HG02642 (cell line): ENCODE results near the gene STN1.

Experiments
- ATAC-seq: cut with Tn5 transposase; IDR thresholded peaks from one replicate; pipeline ENCODE4 v1.9.1; 2021; ENCODE audit warnings: mild to moderate bottlenecking; ENCODE audit not compliant: unreplicated experiment, poor library complexity

STN1 gene

GRCh38 chr10:103918053-103918846 is at the start of gene STN1:
Gene STN1, minus strand, starts transcription at chr10:103918184. Its CDS starts 590 bp downstream, at chr10:103917594.
- ATAC-seq: peak; percentile 94

GRCh38 chr10:103967448-103968071 is 49.6 kb upstream of the STN1 start:
- ATAC-seq: peak; percentile 60

- ATAC-seq: peak; percentile 87
These were observed 48.9 kb upstream of the STN1 start, which contains the start of gene SLK for GRCh38 chr10:103966671-103967447. Gene SLK, plus strand, starts transcription at chr10:103967140. Its CDS starts 606 bp downstream, at chr10:103967746.

- ATAC-seq: no peak
These were observed 42.1 kb upstream of the STN1 start for GRCh38 chr10:103960103-103960502.

- no peak for ATAC-seq
These were observed 41.0 kb upstream of the STN1 start for GRCh38 chr10:103958996-103959395.

GRCh38 chr10:103954543-103954942 is 36.6 kb upstream of the STN1 start:
- ATAC-seq: no peak

- no peak for ATAC-seq
These were observed 34.0 kb upstream of the STN1 start for GRCh38 chr10:103951942-103952341.

- no peak for ATAC-seq
These were observed 33.2 kb upstream of the STN1 start for GRCh38 chr10:103951183-103951582.

- ATAC-seq: no peak
These were observed 31.7 kb upstream of the STN1 start for GRCh38 chr10:103949728-103950127.

GRCh38 chr10:103947799-103948516 is 30.0 kb upstream of the STN1 start:
- ATAC-seq: no peak

GRCh38 chr10:103942866-103943265 is 24.9 kb upstream of the STN1 start:
- no peak for ATAC-seq

GRCh38 chr10:103941801-103942200 is 23.8 kb upstream of the STN1 start:
- no peak for ATAC-seq

GRCh38 chr10:103939522-103939921 is 21.5 kb upstream of the STN1 start:
- ATAC-seq: no peak

- no peak for ATAC-seq
These were observed 18.0 kb upstream of the STN1 start for GRCh38 chr10:103936022-103936421.

- no peak for ATAC-seq
These were observed 16.3 kb upstream of the STN1 start for GRCh38 chr10:103934308-103934707.

GRCh38 chr10:103933557-103934121 is 15.7 kb upstream of the STN1 start:
- no peak for ATAC-seq

GRCh38 chr10:103932971-103933370 is 15.0 kb upstream of the STN1 start:
- no peak for ATAC-seq

- no peak for ATAC-seq
These were observed 14.3 kb upstream of the STN1 start for GRCh38 chr10:103932271-103932670.

- ATAC-seq: no peak
These were observed 13.6 kb upstream of the STN1 start for GRCh38 chr10:103931603-103932002.

GRCh38 chr10:103930881-103931280 is 12.9 kb upstream of the STN1 start:
- ATAC-seq: no peak
